ENCODE results near the gene GRIK1. TPM values are rescaled to one million over a fixed set of nuclear protein-coding genes. Genes with fewer than 3 reads are reported as not detected.
A peak's percentile ranks its signal among the peaks of the same experiment; 100 is the strongest.

The GRIK1 gene
- 1 to 10 TPM in 3 of 4 donors, not detected in 1; 1.2 to 7.4 (median 1.3) TPM for total RNA-seq

DNA sequence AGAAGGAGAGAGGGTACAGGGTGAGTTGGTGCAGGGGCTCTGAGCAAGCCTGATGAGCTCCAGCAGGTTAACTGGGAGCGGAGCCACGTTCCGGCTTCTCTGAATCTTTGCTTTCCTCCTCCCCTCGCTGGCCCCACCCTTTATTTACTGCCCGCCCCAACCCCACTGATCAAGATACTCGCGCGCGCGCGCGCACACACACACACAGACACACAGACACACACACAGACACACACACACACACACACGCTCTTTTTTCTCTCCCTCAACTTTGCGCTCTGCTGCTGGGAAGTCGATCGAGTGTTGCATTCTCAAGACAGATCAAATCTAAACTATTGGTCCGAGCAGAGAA, at the start of gene GRIK1:
TSS of gene GRIK1 (minus strand) at position 73 of the 352 bp plus-strand sequence.
- Histone ChIP-seq H3K9me3 (no peaks in the 10 kb centered on the region), H3K27me3 (no peaks in the 10 kb centered on the region), H3K36me3 (no peaks in the 10 kb centered on the region), H3K4me3 (peak within 1 kb of the TSS in 2 of 4 donors; percentile 13 to 29), H3K27ac (no peak within 1 kb of the TSS), H3K4me1 (no peaks in the 10 kb centered on the region)
- TF ChIP-seq POLR2A (IDR thresholded peaks at IDR 0.05), result no peak
- TF ChIP-seq, protein P1, sequence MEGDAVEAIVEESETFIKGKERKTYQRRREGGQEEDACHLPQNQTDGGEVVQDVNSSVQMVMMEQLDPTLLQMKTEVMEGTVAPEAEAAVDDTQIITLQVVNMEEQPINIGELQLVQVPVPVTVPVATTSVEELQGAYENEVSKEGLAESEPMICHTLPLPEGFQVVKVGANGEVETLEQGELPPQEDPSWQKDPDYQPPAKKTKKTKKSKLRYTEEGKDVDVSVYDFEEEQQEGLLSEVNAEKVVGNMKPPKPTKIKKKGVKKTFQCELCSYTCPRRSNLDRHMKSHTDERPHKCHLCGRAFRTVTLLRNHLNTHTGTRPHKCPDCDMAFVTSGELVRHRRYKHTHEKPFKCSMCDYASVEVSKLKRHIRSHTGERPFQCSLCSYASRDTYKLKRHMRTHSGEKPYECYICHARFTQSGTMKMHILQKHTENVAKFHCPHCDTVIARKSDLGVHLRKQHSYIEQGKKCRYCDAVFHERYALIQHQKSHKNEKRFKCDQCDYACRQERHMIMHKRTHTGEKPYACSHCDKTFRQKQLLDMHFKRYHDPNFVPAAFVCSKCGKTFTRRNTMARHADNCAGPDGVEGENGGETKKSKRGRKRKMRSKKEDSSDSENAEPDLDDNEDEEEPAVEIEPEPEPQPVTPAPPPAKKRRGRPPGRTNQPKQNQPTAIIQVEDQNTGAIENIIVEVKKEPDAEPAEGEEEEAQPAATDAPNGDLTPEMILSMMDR (IDR thresholded peaks at IDR 0.05), result no peak
- DNase-seq, result no peak

DNA sequence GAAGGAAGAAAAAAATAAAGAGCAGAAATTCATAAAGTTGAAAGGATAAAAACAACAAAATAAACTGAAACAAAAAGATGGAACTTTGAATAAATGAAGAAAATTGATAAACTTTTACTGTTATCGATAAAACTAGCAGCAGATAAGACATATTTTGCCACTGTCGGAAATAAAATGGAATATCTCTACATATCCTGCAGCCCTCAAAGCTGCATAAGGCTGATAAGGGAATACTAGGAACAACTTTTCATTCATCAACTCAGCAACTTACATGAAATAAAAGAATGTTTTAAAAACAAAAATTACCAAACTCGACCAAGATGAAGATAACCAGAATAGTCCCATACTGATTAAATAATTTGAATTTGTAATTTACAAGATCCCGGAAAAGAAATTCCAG, 48.0 kb upstream of the GRIK1 start:
- no peaks in the 10 kb centered on the region for H3K4me1 ChIP-seq
- no peaks in the 10 kb centered on the region for H3K36me3 ChIP-seq
- peaks cover 0 to 7% (median 0%) of the 10 kb centered on the region in 4 donors for H3K9me3 ChIP-seq
- TF ChIP-seq POLR2A (IDR thresholded peaks at IDR 0.05), result no peak
- TF ChIP-seq, protein P1 (IDR thresholded peaks at IDR 0.05), result no peak
- no peak overlapping the region for H3K4me3 ChIP-seq
- no peaks in the 10 kb centered on the region for H3K27me3 ChIP-seq
- no peak for DNase-seq
- H3K27ac ChIP-seq, result no peak overlapping the region

DNA sequence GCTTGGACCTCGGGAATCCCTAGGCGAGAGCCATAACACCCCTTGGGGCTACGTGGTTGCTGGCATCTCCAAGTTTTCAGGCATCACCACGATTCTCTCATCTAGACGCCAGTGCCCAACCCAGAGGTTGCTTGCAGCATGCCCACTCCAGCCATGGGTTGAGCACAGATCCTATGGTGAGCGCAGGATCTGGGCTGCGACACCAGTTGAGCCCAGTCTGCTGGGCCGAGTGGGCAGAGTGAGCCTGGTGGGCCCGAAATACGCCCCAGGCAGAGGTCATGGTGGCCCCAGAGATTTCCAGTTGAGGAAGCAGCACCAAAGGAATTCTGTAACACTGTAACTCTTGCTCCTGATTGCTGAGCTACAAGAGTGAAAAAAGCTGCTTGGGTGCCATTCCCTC, 46.1 kb upstream of the GRIK1 start:
- H3K4me3 ChIP-seq, result no peak overlapping the region
- H3K27me3 ChIP-seq, result no peaks in the 10 kb centered on the region
- H3K9me3 ChIP-seq, result peaks cover 0 to 7% (median 0%) of the 10 kb centered on the region in 4 donors
- H3K4me1 ChIP-seq, result no peaks in the 10 kb centered on the region
- no peaks in the 10 kb centered on the region for H3K36me3 ChIP-seq
- TF ChIP-seq, protein P1 (IDR thresholded peaks at IDR 0.05), result no peak
- no peak for TF ChIP-seq POLR2A (IDR thresholded peaks at IDR 0.05)
- DNase-seq, result no peak
- no peak overlapping the region for H3K27ac ChIP-seq

DNA sequence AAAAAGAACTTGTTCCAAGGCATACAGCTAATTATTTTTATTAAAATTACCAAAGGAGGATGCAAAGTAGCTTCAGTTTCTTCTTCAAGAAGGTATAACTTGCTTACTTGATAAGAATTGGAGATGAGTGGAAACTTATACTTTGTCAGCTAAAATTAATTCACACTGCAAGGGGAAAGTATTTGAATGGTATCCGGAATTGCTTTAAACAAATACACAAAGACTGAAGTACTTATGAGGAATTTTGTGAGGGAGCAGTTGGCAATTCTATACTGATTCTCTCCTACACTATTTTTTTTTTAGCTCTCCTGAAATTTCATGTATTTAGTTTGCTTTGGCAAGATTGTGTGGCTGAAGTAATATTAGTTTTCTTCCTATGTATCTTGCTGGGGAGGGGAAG, 39.2 kb upstream of the GRIK1 start:
- no peak for DNase-seq
- no peak for TF ChIP-seq POLR2A (IDR thresholded peaks at IDR 0.05)
- TF ChIP-seq, protein P1 (IDR thresholded peaks at IDR 0.05), result no peak
- Histone ChIP-seq H3K27ac (no peak overlapping the region), H3K9me3 (no peaks in the 10 kb centered on the region), H3K4me1 (no peaks in the 10 kb centered on the region), H3K36me3 (no peaks in the 10 kb centered on the region), H3K4me3 (no peak overlapping the region), H3K27me3 (no peaks in the 10 kb centered on the region)

DNA sequence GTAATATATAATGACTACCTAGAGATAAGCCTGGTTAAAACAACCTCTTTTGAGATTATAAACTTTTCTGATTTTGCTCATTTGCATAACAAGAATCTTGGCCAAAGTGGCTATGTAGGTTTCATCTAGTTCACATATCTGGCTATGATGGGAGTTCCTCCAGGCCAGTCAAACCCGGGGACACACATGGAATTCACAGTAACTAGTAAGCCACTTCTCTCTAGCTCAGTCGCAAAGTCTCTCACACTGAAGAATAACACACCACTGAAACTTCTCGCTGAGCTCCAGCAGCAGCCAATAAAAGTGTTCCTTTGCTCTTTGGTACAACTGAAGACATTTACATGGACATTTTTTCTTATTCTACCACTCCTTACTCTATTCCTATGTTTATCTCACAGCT, 36.0 kb upstream of the GRIK1 start:
- Histone ChIP-seq H3K27ac (no peak overlapping the region), H3K4me1 (no peaks in the 10 kb centered on the region), H3K4me3 (no peak overlapping the region), H3K36me3 (no peaks in the 10 kb centered on the region), H3K27me3 (no peaks in the 10 kb centered on the region), H3K9me3 (no peaks in the 10 kb centered on the region)
- TF ChIP-seq, protein P1 (IDR thresholded peaks at IDR 0.05), result no peak
- no peak for DNase-seq

- no peak overlapping the region for H3K27ac ChIP-seq
- H3K4me3 ChIP-seq, result no peak overlapping the region
- H3K27me3 ChIP-seq, result no peaks in the 10 kb centered on the region
- TF ChIP-seq POLR2A (IDR thresholded peaks at IDR 0.05), result no peak
- TF ChIP-seq, protein P1 (IDR thresholded peaks at IDR 0.05), result no peak
- H3K36me3 ChIP-seq, result no peaks in the 10 kb centered on the region
- no peak for DNase-seq
- H3K4me1 ChIP-seq, result no peaks in the 10 kb centered on the region
- no peaks in the 10 kb centered on the region for H3K9me3 ChIP-seq
These were observed 33.5 kb upstream of the GRIK1 start for GRCh38 chr21:29973258-29973657.

Measured in Peyer's patch (tissue), 4 donors.